GM13976 (cell line): ENCODE measurements around the gene PAX1.

Source experiments
- DNase-seq: peaks from one replicate; pipeline ENCODE4 v3.0.0; 2012; ENCODE audit warnings: low spot score
- CTCF ChIP-seq: IDR thresholded peaks from 2 replicates; pipeline ENCODE4 v1.5.1; 2012; ENCODE audit warnings: borderline replicate concordance, mild to moderate bottlenecking; ENCODE audit not compliant: insufficient read depth; ENCODE audit errors: extremely low read depth, missing control alignments, control extremely low read depth
- in situ Hi-C: fragments of 300-500 bp; cut with MboI; formaldehyde crosslinking; loops from one replicate; pipeline ENCODE4 v1.12.0; 2022; ENCODE audit warnings: low sequenced_read_pairs, mixed read lengths, inconsistent platforms; ENCODE audit not compliant: unreplicated experiment

The PAX1 gene

DNA sequence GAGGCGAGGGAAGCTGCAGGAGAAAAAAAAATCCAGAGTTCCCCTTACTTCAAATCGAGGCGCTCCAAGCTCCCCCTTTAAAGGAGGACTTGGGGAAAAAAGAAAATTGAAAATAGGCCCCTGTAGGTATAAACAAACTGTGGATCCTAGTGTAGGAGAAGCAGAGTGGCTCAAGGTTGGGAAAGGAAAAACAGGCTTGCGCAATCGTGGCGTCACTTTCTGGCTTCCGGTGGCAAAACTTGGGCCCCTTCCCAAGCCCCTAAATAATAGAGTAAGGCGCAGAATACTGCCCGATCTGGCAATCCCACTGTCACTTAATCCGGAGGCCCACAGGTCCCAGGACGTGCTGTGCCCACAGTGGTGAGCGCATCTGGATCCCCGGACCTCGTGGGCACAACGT is 8.0 kb downstream of the PAX1 start:
- no peak for TF ChIP-seq CTCF
- no peak for DNase-seq
- in situ Hi-C loops: loop anchor here (10.0 to 25.0 kb wide), 2 partner anchors 599 to 861 kb away; no protein-coding TSS in a partner anchor

DNA sequence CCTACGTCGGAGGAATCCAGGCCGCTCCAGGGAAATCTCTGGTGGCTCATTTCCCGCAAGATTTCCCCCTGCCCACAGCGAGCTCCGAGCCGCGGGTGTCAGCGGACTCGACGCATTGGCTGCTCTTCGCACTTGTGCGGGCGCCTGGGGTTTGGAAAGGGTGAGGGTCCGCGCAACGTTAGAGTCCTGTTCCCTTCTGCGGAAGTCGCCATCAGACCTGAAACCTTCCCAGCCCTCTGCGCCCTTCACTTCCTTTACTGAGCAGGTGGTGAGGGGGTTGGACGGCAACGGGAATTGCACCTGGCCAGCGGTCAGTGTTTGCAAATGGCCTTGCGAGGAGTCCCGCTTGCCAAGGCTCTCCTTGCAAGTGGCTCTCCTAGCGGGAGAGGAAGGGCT is 8.4 kb downstream of the PAX1 start:
- in situ Hi-C loops: loop anchor here (10.0 to 25.0 kb wide), 2 partner anchors 598 to 861 kb away; no protein-coding TSS in a partner anchor
- no peak for TF ChIP-seq CTCF
- no peak for DNase-seq

DNA sequence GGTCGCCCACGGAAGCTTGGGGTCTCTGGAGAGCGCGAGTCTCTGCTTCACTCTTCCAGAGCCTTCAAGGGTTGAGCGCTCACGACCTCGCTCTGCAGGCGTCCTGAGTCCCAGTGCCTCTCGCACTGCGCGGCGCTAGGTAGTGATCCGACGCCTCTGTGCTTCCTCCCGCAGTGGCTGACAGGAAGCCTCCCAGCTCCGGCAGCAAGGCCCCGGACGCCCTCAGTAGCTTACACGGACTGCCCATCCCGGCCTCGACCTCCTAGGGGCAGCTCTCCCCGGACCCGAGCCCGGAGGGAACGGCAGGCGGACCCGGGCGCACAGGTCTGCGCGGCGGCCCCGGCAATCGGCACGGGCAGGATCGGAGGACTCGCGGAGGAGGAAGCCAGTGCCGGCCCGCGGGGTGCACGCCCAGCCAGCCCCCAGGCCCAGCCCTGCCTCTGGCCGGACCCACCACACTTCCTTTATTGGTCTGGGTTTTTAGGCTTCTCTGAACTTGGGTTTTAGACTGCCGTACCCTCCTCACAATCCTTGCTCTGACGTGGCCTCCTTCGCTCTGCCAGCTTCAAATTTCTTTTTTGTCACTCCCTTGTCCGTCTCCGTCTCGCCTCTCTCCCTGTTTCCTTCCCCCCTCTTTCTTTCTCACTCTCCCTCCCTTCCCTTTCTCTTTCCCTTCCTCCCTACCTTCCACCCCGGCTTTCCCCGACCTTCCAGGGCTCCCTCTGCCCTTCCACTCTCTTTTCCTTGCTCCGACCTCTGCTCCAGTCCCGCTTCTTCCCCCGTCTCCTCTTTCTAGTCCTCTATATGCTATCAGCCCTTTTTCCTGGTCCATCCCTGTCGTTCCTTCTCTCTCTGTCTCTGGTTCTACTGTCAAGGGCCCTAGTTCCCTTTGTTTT is 9.1 kb downstream of the PAX1 start:
- in situ Hi-C loops: loop anchor here (10.0 to 25.0 kb wide), 2 partner anchors 598 to 860 kb away; no protein-coding TSS in a partner anchor
- no peak for TF ChIP-seq CTCF
- DNase-seq: no peak

DNA sequence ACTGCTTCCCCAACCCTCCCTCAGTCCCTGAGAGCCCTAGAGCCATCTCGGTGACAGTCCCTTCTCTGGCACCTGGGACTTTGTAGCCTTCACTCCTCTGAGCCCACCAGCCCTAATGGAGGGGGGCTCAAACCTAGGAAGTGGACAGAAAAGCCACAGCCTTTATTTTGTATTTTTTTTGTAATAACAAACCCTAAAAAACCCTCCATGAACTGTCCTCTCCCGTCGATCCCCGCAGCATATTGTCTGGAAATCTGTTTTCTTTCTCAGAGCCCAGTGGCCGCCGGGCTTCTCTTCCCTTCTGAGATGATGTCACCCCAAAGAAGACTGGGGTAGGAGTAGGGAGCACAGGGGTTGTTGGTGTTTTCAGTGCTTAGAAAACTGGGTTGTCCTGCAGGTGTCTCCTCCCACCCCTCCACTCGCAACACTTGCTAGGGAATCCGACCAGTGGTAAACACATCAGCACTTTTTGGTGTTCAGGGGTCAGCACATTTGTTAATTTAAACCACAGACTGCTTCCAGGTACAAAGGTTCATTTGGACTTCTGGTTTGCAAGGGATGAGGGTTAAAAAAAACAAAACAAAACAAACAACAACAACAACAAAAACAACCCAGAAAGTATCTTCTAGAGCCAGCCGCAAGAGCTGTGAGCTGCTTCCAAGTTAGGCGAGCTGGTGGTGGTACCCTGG is 9.9 kb downstream of the PAX1 start:
- TF ChIP-seq CTCF: no peak

DNA sequence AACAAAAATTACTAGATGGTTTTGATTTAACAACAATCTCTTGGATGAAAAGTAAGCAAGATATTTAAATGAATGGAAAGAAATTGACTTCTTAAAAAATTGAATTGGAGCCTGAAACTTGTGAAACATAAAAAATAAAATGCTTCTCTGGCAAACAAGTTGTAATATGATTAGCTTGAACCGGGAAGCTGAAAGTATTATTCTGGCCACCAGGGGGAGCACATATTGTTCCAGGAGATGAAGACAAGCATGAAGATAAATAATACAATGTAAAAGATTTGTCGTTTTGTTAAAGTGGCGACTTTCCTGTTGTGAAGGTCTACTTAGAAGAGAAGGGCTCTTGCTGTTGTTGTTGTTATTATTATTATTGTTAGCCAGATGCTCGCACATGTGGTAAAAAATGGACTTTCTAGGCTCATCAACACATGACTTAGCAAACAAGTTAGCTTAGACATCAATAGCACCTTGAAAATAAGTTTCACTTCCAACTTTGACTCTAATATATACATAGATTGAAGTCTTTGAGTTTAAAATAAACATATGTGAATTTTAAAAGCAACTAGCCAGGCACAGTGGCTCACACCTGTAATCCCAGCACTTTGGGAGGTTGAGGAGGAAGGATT is 14.2 kb downstream of the PAX1 start:
- DNase-seq: peak; percentile 57
- peak; percentile 67 for TF ChIP-seq CTCF
- in situ Hi-C loops: loop anchor here (10.0 to 25.0 kb wide), 2 partner anchors 593 to 855 kb away; no protein-coding TSS in a partner anchor

More for the DNA sequence above, 9.9 kb downstream of the PAX1 start:
- DNase-seq: no peak
- in situ Hi-C loops: loop anchor here (10.0 to 25.0 kb wide), 2 partner anchors 597 to 859 kb away; no protein-coding TSS in a partner anchor

DNA sequence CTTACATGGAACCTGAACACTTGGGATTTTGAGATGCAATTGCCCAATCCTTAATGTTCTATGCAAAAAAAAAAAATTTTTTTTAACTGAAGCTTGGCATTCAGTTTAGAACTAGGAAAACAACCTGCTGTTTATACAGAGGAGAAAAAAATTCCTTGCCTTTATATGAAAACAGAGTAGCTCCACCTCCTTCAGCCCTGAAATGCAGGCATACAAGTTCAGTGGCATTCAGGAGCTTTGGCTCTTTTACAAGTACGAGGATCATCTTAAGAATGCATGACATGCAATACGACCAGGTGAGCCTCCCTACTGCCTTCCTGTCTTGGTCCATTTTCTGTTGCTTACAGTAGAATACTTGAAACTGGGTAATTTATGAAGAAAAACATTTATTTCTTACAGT is 20.4 kb downstream of the PAX1 start:
- no peak for DNase-seq
- no peak for TF ChIP-seq CTCF
- in situ Hi-C loops: no loop called here
